ENCODE measurements around the gene SH3BP4. TPM values are rescaled to one million over a fixed set of nuclear protein-coding genes. Genes with fewer than 3 reads are reported as not detected.

The SH3BP4 gene
- total RNA-seq = 40.6 TPM

DNA sequence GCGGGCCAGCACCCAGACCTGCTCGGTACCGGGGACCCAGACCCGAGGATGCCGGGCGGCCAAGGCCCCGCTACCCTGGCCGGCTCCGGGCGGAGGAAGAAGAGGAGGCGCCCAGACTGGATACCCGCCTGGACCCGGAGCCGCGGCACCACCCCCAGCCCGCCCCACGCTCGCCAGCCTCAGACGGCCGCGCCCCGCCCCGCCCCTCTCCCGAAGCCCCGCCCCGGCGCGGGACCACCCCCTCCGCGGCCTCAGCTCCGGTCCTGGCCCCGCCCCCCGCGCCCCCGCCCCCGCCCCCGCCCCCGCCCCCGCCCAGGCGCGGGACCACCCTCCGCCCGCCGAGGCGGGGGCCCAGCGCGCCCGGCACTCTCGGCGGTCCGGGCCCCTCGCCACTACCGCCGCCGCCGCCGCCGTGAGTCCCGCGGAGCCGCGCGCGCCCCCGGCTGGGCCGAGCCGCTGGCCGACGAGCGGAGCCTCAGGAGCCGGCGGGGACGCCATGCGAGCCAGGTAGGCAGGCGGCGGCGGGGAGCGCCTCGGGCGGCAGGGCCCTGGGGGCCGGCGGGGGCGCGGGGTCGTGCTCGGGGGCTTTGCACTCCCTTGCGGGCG lies at the start of gene SH3BP4:
Gene SH3BP4 (plus strand): TSS at position 354 of the 606 bp plus-strand sequence. CDS start 82,986 bp downstream, outside the sequence.

